HG03196 (cell line): ENCODE results near the gene MIF.

Experiments used
- ATAC-seq: cut with Tn5 transposase; IDR thresholded peaks from one replicate; pipeline ENCODE4 v1.9.1; 2021; ENCODE audit not compliant: unreplicated experiment

MIF gene

GRCh38 chr22:23875801-23876200, 18.4 kb upstream of the MIF start:
- ATAC-seq = no peak

GRCh38 chr22:23877566-23877965, 16.6 kb upstream of the MIF start:
- no peak for ATAC-seq

- no peak for ATAC-seq
Measured at GRCh38 chr22:23878219-23878618, 16.0 kb upstream of the MIF start.

GRCh38 chr22:23882370-23882769, 11.8 kb upstream of the MIF start:
- ATAC-seq = no peak

- ATAC-seq = no peak
Measured at GRCh38 chr22:23883658-23884057, 10.5 kb upstream of the MIF start.

- no peak for ATAC-seq
Measured at GRCh38 chr22:23884140-23884539, 10.0 kb upstream of the MIF start.

GRCh38 chr22:23888615-23889401, 5.4 kb upstream of the MIF start:
- ATAC-seq = no peak

- no peak for ATAC-seq
Measured at GRCh38 chr22:23889620-23890019, 4.6 kb upstream of the MIF start.

- ATAC-seq = no peak
Measured at GRCh38 chr22:23891726-23892125, 2.5 kb upstream of the MIF start.

- ATAC-seq = no peak
Measured at GRCh38 chr22:23892130-23892529, 2.1 kb upstream of the MIF start.

- ATAC-seq = no peak
Measured at GRCh38 chr22:23892706-23893105, 1.5 kb upstream of the MIF start.

GRCh38 chr22:23893121-23893944, 850 bp upstream of the MIF start:
- no peak for ATAC-seq

GRCh38 chr22:23894710-23895598, 771 bp downstream of the MIF start:
- ATAC-seq = peak; percentile 9

- ATAC-seq = no peak
Measured at GRCh38 chr22:23895599-23896144, 1.5 kb downstream of the MIF start.

- no peak for ATAC-seq
Measured at GRCh38 chr22:23896166-23896522, 2.0 kb downstream of the MIF start.

- no peak for ATAC-seq
Measured at GRCh38 chr22:23896523-23897186, 2.5 kb downstream of the MIF start.

- no peak for ATAC-seq
Measured at GRCh38 chr22:23897320-23897719, 3.1 kb downstream of the MIF start.

GRCh38 chr22:23898006-23898974, 4.1 kb downstream of the MIF start:
- no peak for ATAC-seq

GRCh38 chr22:23899042-23899745, 5.0 kb downstream of the MIF start:
- no peak for ATAC-seq
